T-helper 1 cell (primary cell): ENCODE data around the gene SHMT2.

ENCODE experiments used
- DNase-seq, 5 donors: peaks; one replicate each; pipeline ENCODE4 v3.0.0-alpha.2; 2012 to 2020

Gene SHMT2

DNA sequence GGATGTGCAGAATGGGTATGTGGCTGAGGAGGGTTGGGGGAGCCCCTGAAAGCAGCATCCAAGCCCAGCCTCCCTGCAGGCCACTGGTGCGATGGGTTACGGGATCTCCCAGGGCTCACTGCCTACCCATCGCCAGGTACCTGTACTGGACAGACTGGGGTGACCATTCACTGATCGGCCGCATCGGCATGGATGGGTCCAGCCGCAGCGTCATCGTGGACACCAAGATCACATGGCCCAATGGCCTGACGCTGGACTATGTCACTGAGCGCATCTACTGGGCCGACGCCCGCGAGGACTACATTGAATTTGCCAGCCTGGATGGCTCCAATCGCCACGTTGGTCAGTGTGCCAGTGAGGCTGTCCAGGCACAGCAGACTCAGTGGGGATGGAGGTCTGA lies 31.2 kb upstream of the SHMT2 start:
- no peak for DNase-seq

GRCh38 chr12:57199191-57199590 lies 30.3 kb upstream of the SHMT2 start:
- DNase-seq: no peak

DNA sequence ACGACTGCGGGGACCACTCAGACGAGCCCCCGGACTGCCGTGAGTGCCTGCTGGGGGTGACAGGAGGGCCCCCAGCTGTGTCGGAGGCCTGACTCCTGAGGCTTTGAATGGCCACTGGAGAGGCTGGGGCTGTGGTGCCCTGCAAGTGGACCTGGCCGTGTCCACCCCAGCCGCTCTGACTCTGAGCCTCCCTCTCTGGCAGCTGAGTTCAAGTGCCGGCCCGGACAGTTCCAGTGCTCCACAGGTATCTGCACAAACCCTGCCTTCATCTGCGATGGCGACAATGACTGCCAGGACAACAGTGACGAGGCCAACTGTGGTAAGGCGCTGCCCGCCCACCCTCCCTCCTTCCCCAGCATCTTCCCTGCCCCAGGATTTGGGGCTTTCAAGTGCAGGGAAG lies 29.0 kb upstream of the SHMT2 start:
- no peak for DNase-seq

DNA sequence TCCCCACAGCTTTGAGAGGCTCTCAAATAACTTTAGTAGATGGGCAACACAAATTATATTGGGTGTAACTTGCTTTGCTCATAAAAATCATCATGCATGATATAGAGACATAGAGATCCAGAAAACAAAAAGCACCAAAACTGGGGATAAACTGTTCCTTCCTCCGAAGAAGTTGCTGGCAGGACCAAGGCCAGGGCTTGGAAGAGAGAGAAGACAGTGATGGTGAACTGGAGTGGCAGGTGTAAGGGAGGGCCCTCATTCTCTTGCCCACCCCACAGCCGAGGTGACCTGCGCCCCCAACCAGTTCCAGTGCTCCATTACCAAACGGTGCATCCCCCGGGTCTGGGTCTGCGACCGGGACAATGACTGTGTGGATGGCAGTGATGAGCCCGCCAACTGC lies 28.3 kb upstream of the SHMT2 start:
- no peak for DNase-seq

DNA sequence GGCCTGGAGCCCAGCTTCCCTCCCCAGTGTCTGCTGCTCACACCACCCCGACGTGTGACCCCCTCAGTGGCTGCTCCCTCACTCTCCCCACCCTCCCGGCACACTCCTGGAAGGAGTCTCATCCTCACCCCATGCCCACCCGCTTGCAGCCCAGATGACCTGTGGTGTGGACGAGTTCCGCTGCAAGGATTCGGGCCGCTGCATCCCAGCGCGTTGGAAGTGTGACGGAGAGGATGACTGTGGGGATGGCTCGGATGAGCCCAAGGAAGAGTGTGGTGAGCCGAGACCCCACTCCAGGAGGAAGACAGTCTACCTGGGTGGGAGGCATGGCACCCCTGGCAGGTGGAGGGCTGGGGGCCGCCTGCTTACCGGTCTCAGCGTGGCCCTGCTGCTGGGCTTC lies 27.9 kb upstream of the SHMT2 start:
- DNase-seq: no peak

DNA sequence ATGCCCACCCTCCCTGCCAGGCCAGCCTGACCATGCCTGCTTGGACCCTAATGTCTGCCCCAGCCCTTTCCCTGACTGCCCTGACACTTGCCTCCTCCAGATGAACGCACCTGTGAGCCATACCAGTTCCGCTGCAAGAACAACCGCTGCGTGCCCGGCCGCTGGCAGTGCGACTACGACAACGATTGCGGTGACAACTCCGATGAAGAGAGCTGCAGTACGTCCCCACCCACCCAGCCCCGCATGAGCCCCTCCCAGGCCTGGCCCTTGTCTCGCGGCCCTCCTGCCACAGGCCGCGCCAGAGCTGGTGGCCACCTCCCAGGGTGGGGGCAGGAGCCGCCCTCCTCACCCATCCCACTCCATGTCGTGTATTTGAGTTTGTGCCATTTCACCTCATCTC lies 27.2 kb upstream of the SHMT2 start:
- no peak for DNase-seq

DNA sequence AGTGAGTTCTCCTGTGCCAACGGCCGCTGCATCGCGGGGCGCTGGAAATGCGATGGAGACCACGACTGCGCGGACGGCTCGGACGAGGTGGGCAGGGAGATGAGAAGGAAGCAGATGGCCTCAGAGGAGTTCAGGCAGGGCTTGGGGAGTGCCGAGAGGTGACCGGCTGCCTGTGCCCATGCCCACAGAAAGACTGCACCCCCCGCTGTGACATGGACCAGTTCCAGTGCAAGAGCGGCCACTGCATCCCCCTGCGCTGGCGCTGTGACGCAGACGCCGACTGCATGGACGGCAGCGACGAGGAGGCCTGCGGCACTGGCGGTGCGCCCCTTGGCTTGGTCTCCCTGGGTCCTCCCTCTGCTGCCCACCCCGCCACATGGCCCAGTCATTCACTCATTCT lies 26.3 kb upstream of the SHMT2 start:
- DNase-seq: no peak

GRCh38 chr12:57203791-57204190 lies 25.7 kb upstream of the SHMT2 start:
- DNase-seq: no peak

GRCh38 chr12:57204454-57204853 lies 25.1 kb upstream of the SHMT2 start:
- no peak for DNase-seq

DNA sequence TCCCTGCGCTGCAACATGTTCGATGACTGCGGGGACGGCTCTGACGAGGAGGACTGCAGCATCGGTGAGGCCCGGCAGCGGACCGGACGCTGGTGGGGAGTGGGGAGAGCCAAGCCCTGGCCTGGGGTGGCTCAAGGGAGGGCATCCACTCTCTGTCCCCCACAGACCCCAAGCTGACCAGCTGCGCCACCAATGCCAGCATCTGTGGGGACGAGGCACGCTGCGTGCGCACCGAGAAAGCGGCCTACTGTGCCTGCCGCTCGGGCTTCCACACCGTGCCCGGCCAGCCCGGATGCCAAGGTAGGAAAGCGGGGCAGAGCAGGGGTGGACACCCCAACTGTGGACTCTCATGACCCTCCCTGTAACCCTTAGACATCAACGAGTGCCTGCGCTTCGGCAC lies 24.3 kb upstream of the SHMT2 start:
- no peak for DNase-seq

DNA sequence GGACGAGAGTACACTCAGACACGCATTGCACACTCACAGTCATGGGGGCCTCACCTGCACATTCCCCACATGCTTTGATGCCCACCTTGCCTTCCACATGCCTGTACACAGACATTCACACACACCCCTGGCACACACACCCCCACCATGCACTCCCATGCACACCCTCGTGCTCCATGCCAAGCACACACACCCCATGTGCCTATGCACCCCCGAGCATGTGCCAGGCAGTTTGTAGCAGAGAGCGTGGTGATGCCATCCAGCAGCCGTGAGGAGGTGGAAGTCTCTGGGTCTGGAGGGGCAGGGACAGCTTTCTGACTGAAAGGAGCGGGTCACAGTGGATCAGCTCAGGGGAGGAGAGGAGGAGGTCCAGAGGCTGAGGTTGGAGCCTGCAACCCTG lies 23.6 kb upstream of the SHMT2 start:
- no peak for DNase-seq

DNA sequence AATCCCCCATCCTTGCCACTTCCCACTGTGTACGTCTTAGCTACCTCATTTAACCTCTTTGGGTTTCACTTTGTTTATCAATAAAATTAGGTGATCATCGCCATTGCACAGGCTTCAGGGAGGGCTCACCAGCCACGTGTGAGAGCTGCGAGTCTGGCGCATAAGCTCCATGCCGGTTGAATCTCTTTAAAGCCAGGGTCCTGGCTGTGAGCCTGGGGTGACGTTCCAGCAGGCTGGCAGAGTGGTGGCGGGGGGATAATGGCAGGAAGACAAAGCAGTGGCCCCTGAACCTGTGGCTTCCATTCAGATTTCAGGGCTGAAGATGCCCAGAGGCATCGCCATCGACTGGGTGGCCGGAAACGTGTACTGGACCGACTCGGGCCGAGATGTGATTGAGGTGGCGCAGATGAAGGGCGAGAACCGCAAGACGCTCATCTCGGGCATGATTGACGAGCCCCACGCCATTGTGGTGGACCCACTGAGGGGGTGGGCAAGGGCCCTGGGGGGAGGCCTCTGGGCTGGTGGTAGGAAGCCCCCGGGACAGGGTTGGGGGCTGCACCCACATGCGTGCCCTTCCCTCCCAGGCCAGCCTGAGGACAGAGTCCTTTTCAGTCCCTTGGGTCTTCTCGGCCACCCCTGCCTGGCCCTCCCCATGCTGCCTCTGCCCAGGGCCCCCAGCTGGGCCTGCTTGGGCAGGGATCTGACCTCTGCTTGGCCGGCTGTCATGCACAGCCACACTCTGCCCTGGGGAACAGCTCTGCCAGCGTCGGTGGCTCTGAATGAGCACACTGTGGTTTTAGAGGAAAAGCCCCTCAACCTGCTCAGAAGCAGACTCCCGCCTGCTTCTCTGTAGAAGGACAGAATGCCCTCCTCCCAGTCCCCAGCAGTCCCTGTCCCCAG lies 21.5 kb upstream of the SHMT2 start:
- no peak for DNase-seq

DNA sequence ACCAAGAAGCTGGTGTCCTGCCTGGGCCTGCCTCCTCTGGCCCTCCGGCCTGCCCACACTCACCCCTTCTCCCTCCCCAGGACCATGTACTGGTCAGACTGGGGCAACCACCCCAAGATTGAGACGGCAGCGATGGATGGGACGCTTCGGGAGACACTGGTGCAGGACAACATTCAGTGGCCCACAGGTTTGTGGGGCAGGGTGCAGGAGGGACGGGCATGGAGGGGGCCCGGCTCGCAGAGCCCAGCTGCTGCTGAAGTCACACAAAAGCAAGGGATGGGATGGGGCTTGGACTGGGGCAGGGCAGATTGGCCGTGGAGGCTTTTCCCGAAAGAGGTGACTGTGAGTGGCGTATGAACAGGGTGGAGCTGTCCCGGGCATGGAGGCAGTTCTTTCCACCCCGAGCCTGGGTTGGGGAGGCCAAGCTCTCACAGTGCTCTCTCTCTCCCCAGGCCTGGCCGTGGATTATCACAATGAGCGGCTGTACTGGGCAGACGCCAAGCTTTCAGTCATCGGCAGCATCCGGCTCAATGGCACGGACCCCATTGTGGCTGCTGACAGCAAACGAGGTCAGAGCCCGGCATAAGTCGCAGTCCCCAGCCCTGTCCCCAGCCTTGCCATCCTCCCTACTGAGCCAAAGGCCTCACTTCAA lies 20.8 kb upstream of the SHMT2 start:
- DNase-seq: no peak

- no peak for DNase-seq
Observed at GRCh38 chr12:57209916-57210315, 19.6 kb upstream of the SHMT2 start.

DNA sequence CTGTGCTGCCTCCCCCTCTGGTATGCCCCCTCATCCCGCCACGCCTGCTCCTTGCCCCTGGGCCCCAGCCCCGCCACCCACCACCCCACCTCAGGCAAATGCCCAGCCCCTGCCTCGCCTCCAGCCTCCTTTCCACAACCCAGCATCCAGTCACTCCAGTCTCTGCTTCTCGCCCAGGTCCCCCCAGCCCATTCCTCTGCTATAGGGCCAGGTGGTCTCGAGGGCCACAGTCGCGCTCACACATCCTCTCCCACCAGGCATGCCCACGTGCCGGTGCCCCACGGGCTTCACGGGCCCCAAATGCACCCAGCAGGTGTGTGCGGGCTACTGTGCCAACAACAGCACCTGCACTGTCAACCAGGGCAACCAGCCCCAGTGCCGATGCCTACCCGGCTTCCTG lies 19.1 kb upstream of the SHMT2 start:
- DNase-seq: no peak

DNA sequence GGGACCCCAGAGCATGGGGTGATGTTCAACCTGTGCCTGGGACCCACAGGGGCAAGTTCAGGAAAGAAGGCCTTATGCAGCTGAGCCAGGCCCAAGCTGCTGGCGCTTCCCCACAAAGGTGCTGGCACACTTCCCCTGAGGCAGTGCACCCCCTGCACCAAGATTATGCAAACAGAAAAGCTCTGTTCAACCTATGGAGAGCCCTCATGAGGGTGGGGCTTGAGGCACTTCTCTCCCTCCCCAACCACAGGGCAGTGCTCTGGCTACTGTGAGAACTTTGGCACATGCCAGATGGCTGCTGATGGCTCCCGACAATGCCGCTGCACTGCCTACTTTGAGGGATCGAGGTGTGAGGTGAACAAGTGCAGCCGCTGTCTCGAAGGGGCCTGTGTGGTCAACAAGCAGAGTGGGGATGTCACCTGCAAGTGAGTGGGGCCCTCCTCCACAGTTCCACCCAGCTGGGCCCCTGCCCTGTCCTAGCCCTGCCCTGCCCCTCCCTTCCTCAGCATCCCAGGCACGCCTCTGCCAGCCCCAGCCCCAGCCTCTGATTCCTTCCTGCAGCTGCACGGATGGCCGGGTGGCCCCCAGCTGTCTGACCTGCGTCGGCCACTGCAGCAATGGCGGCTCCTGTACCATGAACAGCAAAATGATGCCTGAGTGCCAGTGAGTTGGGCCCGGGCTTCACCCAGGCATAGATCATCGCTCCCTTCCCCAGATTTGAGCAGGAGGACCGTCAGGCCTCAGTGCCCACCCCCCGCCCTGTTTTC lies 18.4 kb upstream of the SHMT2 start:
- DNase-seq: no peak

GRCh38 chr12:57211791-57212700 lies 17.5 kb upstream of the SHMT2 start:
- DNase-seq: no peak

DNA sequence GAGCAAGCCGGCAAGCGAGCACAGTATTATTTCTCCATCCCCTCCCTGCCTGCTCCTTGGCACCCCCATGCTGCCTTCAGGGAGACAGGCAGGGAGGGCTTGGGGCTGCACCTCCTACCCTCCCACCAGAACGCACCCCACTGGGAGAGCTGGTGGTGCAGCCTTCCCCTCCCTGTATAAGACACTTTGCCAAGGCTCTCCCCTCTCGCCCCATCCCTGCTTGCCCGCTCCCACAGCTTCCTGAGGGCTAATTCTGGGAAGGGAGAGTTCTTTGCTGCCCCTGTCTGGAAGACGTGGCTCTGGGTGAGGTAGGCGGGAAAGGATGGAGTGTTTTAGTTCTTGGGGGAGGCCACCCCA lies 16.8 kb upstream of the SHMT2 start:
- DNase-seq: no peak

DNA sequence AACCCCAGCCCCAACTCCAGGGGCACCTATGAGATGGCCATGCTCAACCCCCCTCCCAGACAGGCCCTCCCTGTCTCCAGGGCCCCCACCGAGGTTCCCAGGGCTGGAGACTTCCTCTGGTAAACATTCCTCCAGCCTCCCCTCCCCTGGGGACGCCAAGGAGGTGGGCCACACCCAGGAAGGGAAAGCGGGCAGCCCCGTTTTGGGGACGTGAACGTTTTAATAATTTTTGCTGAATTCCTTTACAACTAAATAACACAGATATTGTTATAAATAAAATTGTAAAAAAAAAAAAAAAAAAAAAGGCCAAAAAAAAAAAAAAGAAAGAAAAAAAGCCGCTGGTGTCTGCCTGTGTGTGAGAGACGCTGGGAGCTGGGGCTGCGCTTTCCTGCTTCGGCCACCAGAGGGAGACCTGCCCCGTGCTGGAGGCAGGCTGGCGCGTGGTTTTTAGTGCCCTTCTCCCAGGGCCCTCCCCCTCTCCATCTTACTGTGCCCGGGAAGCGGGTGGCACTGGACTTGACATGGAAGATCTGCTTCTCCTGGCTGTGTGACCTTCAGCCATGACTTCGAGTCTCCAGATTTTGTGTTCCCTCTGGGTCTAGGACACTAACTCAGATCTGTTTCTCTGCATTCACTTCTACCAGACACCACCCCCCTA lies 16.3 kb upstream of the SHMT2 start:
- DNase-seq: peak; percentile 65 to 80 (median 77)

DNA sequence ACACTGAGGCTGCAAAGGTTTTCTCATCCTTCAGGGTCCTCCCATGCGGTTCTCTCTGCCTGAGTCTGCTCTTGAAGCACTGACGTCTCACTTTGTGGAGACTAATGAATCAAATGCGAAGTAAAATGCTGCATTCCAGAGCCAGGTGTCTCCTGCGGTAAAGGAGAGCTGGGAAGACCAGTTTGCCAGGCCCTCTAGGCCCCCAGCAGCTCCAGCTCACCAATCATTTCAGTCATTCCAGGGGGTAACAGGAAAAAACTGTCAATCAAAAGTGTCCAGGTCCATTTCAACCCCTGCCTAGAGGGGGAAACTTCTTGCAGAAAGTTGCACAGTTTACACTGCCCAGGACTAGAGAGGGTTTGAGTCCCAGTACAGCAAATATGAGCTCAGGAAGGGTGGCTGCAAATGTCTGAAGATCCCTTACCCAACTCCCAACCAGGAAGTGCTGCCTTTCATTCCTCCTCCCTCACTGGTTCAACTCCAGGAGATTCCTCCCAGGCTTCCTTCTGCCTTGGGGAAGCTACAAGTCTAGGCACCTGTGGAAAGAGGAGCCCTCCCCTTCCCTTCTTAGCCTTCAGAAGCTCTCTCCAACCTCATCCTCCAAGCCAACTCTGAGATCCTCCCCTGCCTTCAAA lies 15.6 kb upstream of the SHMT2 start:
- DNase-seq: no peak

- DNase-seq: peak; percentile 37 to 67 (median 54)
Observed at GRCh38 chr12:57214398-57214781, 15.1 kb upstream of the SHMT2 start.

DNA sequence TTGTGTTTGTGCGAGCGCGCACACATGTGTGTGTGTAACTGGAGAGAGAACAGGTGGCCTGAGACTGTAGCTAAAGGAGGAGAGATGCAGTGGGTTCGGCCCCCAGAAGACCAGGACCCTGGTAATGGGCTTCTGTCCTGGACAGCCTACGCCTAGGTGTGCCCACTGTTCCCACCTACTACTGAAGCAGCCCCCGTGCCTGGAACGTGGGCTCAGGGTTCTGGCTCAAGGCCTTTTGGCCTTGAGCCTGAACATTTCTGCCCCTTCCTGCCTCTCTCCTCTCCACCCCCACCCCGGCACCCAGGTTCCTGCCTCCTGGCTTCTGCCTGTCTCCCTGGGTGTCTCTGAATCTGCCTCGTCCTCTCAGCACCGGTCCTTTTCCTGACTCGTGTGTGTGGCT lies 14.4 kb upstream of the SHMT2 start:
- DNase-seq: no peak
